WTC11 (cell line): ENCODE results near the gene CDKN2AIP. TPM values are rescaled to one million over a fixed set of nuclear protein-coding genes. Genes with fewer than 3 reads are reported as not detected.

Experiments used
- ATAC-seq: fragments of 200-7000 bp; cut with Tn5 transposase; 2 replicates; pipeline ENCODE4 v1.10.0; 2021; ENCODE audit warnings: mild to moderate bottlenecking, moderate library complexity
- CTCF ChIA-PET: fragments of 300-600 bp; sonication (Branson Sonifier 250); formaldehyde crosslinking; loops from one replicate; lab custom pipeline; 2021; ENCODE audit warnings: antibody characterized with exemption; lab: Charles Lee
- POLR2A ChIA-PET: fragments of 350-600 bp; sonication (Branson Sonifier 250); formaldehyde crosslinking; loops from one replicate; lab custom pipeline; 2021; ENCODE audit warnings: antibody characterized with exemption; lab: Charles Lee
- DNase-seq: peaks from one replicate; pipeline ENCODE4 v3.0.0; 2021; ENCODE audit warnings: low spot score
- H3K27ac Mint-ChIP-seq: 2 replicates; pipeline ENCODE4 v1.8.0; 2021; ENCODE audit warnings: mixed read lengths
- H3K27me3 Mint-ChIP-seq: 2 replicates; pipeline ENCODE4 v1.8.0; 2021; ENCODE audit warnings: low read depth, mild to moderate bottlenecking, moderate library complexity, mixed read lengths
- H3K36me3 Mint-ChIP-seq: 2 replicates; pipeline ENCODE4 v1.8.0; 2021; ENCODE audit warnings: mixed read lengths
- H3K4me1 Mint-ChIP-seq: 2 replicates; pipeline ENCODE4 v1.8.0; 2022; ENCODE audit warnings: mixed read lengths
- H3K4me3 Mint-ChIP-seq: 2 replicates; pipeline ENCODE4 v1.8.0; 2021; ENCODE audit warnings: mild to moderate bottlenecking, moderate library complexity, mixed read lengths
- H3K9me3 Mint-ChIP-seq: 2 replicates; pipeline ENCODE4 v1.8.0; 2021; ENCODE audit warnings: mixed read lengths
- CBFB ChIP-seq: sonication (generic); formaldehyde crosslinking; IDR thresholded peaks from 2 replicates; pipeline ENCODE4 v1.8.1; 2022; ENCODE audit warnings: mild to moderate bottlenecking, low read depth, missing genetic modification reagents
- ETV6 ChIP-seq: sonication (generic); formaldehyde crosslinking; IDR thresholded peaks from 2 replicates; pipeline ENCODE4 v1.8.1; 2022; ENCODE audit warnings: mild to moderate bottlenecking, missing genetic modification reagents
- FOXP1 ChIP-seq: sonication (generic); formaldehyde crosslinking; IDR thresholded peaks from 2 replicates; pipeline ENCODE4 v1.8.0; 2022; ENCODE audit warnings: missing genetic modification reagents, mild to moderate bottlenecking, moderate library complexity, borderline replicate concordance
- GABPB1 ChIP-seq: sonication (generic); formaldehyde crosslinking; IDR thresholded peaks from 2 replicates; pipeline ENCODE4 v1.8.1; 2023; ENCODE audit warnings: mild to moderate bottlenecking, missing genetic modification reagents
- JUN ChIP-seq: sonication (generic); formaldehyde crosslinking; IDR thresholded peaks from 2 replicates; pipeline ENCODE4 v1.8.0; 2023; ENCODE audit warnings: mild to moderate bottlenecking, missing genetic modification reagents
- MYBL2 ChIP-seq: sonication (generic); formaldehyde crosslinking; IDR thresholded peaks from 2 replicates; pipeline ENCODE4 v1.8.1; 2023; ENCODE audit warnings: mild to moderate bottlenecking, moderate library complexity, missing genetic modification reagents
- SMAD4 ChIP-seq: sonication (generic); formaldehyde crosslinking; IDR thresholded peaks from 2 replicates; pipeline ENCODE4 v1.8.0; 2022; ENCODE audit warnings: mild to moderate bottlenecking, missing genetic modification reagents
- TEAD4 ChIP-seq: sonication (generic); formaldehyde crosslinking; IDR thresholded peaks from 2 replicates; pipeline ENCODE4 v1.8.0; 2022; ENCODE audit warnings: mild to moderate bottlenecking, missing genetic modification reagents
- ZNF219 ChIP-seq: sonication (generic); formaldehyde crosslinking; IDR thresholded peaks from 2 replicates; pipeline ENCODE4 v1.8.0; 2023; ENCODE audit warnings: missing genetic modification reagents, mild to moderate bottlenecking, borderline replicate concordance
- ZNF232 ChIP-seq: sonication (generic); formaldehyde crosslinking; IDR thresholded peaks from 2 replicates; pipeline ENCODE4 v1.8.0; 2022; ENCODE audit warnings: mild to moderate bottlenecking, missing genetic modification reagents
- total RNA-seq: library from RNA; stranded (reverse); gene quantifications from 3 replicates; pipeline ENCODE4 v1.2.3, GENCODE V29; 2021
- TF ChIP-seq, protein P1 (sequence below): sonication (generic); formaldehyde crosslinking; IDR thresholded peaks from 2 replicates; pipeline ENCODE4 v1.8.1; 2023; ENCODE audit warnings: mild to moderate bottlenecking, missing genetic modification reagents, moderate library complexity
- TF ChIP-seq, protein P2 (sequence below): sonication (generic); formaldehyde crosslinking; IDR thresholded peaks from 2 replicates; pipeline ENCODE4 v1.8.0; 2022; ENCODE audit warnings: mild to moderate bottlenecking, missing genetic modification reagents
- TF ChIP-seq, protein P3 (sequence below): fragments of 250-450 bp; sonication (Bioruptor Pico); IDR thresholded peaks from 2 replicates; pipeline ENCODE4 v1.9.0; 2021; ENCODE audit warnings: mild to moderate bottlenecking
- TF ChIP-seq, protein P4 (sequence below): sonication (generic); formaldehyde crosslinking; IDR thresholded peaks from 2 replicates; pipeline ENCODE4 v1.8.1; 2023; ENCODE audit warnings: mild to moderate bottlenecking, missing genetic modification reagents, borderline replicate concordance
- TF ChIP-seq, protein P5 (sequence below): sonication (generic); formaldehyde crosslinking; IDR thresholded peaks from 2 replicates; pipeline ENCODE4 v1.8.0; 2023; ENCODE audit warnings: missing genetic modification reagents
- TF ChIP-seq, protein P6 (sequence below): sonication (generic); formaldehyde crosslinking; IDR thresholded peaks from 2 replicates; pipeline ENCODE4 v1.8.1; 2022; ENCODE audit warnings: low read depth, mild to moderate bottlenecking, moderate library complexity, missing genetic modification reagents, borderline replicate concordance

CDKN2AIP gene
- total RNA-seq, 1 experiment from 2014 or later = 13.7 TPM

DNA sequence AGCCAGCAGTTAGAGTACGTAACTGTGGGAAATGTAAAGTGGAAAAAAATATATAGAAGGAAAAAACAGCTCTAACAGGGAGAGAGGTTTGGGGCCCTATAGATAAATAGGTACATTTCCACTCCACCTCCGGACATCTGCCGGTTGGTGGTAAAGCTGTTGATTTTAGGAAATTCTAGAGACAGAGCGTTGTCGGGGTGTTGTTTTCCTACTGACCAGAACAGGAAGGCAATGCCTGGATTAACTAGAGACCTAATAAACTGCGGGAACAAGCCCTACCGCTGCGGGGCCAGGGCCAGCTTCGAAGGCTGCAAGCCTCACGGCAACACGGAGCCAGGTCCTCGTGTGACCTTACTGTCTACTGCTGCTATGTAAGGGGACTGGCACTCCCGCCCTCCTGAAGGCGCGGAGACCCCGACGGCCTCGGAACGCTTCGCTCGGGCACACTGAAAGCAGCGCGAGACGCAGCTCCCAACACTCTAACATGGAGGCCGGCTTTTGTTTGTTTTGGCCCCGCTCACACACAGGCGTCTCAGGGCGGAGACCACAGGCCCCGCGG, 702 bp upstream of the CDKN2AIP start:
- H3K36me3 Mint-ChIP-seq = peaks cover 33% of the 10 kb centered on the region
- ATAC-seq = peak; percentile 54
- no peaks in the 10 kb centered on the region for H3K27me3 Mint-ChIP-seq
- peak overlapping the region; percentile 92 for H3K4me3 Mint-ChIP-seq
- DNase-seq = peak; percentile 68
- POLR2A ChIA-PET = interaction anchor here (0.6 to 2.6 kb wide), 5 partner anchors 10 to 1486 kb away, joined by 3 to 12 read pairs (median 3); partner anchors contain the start of gene ING2
- H3K27ac Mint-ChIP-seq = peak overlapping the region; percentile 96
- H3K4me1 Mint-ChIP-seq = peaks cover 25% of the 10 kb centered on the region
- TF ChIP-seq ZNF232 (CRISPR knock-in tag) (peak; percentile 4; the same call in 1 of the 2 replicates), SMAD4 (0 out of 2 replicates have a peak, but pooled peaks have one; percentile 10), MYBL2 (CRISPR knock-in tag) (0 out of 2 replicates have a peak, but pooled peaks have one; percentile 6), ZNF219 (CRISPR knock-in tag) (no peak), JUN (0 out of 2 replicates have a peak, but pooled peaks have one; percentile 22), FOXP1 (peak; percentile 11; the same call in 1 of the 2 replicates), GABPB1 (CRISPR knock-in tag) (peak; percentile 15; the same call in 1 of the 2 replicates), CBFB (CRISPR knock-in tag) (0 out of 2 replicates have a peak, but pooled peaks have one; percentile 2)
- TF ChIP-seq, protein P1, sequence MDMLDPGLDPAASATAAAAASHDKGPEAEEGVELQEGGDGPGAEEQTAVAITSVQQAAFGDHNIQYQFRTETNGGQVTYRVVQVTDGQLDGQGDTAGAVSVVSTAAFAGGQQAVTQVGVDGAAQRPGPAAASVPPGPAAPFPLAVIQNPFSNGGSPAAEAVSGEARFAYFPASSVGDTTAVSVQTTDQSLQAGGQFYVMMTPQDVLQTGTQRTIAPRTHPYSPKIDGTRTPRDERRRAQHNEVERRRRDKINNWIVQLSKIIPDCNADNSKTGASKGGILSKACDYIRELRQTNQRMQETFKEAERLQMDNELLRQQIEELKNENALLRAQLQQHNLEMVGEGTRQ (CRISPR knock-in tag) = no peak
- TF ChIP-seq, protein P2, sequence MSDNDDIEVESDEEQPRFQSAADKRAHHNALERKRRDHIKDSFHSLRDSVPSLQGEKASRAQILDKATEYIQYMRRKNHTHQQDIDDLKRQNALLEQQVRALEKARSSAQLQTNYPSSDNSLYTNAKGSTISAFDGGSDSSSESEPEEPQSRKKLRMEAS (CRISPR knock-in tag) = peak; percentile 71
- TF ChIP-seq, protein P3, sequence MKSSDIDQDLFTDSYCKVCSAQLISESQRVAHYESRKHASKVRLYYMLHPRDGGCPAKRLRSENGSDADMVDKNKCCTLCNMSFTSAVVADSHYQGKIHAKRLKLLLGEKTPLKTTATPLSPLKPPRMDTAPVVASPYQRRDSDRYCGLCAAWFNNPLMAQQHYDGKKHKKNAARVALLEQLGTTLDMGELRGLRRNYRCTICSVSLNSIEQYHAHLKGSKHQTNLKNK = no peak
- TF ChIP-seq, protein P4, sequence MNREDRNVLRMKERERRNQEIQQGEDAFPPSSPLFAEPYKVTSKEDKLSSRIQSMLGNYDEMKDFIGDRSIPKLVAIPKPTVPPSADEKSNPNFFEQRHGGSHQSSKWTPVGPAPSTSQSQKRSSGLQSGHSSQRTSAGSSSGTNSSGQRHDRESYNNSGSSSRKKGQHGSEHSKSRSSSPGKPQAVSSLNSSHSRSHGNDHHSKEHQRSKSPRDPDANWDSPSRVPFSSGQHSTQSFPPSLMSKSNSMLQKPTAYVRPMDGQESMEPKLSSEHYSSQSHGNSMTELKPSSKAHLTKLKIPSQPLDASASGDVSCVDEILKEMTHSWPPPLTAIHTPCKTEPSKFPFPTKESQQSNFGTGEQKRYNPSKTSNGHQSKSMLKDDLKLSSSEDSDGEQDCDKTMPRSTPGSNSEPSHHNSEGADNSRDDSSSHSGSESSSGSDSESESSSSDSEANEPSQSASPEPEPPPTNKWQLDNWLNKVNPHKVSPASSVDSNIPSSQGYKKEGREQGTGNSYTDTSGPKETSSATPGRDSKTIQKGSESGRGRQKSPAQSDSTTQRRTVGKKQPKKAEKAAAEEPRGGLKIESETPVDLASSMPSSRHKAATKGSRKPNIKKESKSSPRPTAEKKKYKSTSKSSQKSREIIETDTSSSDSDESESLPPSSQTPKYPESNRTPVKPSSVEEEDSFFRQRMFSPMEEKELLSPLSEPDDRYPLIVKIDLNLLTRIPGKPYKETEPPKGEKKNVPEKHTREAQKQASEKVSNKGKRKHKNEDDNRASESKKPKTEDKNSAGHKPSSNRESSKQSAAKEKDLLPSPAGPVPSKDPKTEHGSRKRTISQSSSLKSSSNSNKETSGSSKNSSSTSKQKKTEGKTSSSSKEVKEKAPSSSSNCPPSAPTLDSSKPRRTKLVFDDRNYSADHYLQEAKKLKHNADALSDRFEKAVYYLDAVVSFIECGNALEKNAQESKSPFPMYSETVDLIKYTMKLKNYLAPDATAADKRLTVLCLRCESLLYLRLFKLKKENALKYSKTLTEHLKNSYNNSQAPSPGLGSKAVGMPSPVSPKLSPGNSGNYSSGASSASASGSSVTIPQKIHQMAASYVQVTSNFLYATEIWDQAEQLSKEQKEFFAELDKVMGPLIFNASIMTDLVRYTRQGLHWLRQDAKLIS (CRISPR knock-in tag) = no peak; the same call in 1 of the 2 replicates
- H3K9me3 Mint-ChIP-seq = no peaks in the 10 kb centered on the region
- CTCF ChIA-PET = interaction anchor here (0.7 to 2.5 kb wide), 4 partner anchors 13 to 519 kb away, joined by 3 to 16 read pairs (median 6); no protein-coding TSS in a partner anchor

DNA sequence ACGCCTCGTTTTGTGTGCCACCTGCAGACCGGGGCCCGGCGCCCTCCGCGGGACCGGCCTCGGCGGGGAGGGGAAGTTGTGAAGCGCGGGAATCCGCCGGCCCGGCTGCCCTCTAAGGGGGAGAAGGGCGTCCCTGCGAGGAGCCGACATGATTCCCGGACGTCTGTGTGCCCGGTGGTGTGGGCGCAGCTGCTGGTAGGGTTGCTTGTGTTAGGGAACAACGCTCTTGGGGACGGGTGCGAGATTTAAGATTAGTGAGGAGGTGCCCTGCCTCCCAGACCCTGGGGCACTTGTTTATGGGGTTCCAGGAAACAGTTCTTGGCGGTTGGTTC, 627 bp downstream of the CDKN2AIP start:
- TF ChIP-seq ZNF219 (CRISPR knock-in tag) (no peak), TEAD4 (peak; percentile 7; the same call in 1 of the 2 replicates), ETV6 (CRISPR knock-in tag) (0 out of 2 replicates have a peak, but pooled peaks have one; percentile 22)
- TF ChIP-seq, protein P5, sequence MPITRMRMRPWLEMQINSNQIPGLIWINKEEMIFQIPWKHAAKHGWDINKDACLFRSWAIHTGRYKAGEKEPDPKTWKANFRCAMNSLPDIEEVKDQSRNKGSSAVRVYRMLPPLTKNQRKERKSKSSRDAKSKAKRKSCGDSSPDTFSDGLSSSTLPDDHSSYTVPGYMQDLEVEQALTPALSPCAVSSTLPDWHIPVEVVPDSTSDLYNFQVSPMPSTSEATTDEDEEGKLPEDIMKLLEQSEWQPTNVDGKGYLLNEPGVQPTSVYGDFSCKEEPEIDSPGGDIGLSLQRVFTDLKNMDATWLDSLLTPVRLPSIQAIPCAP (CRISPR knock-in tag) = 0 out of 2 replicates have a peak, but pooled peaks have one; percentile 7
- TF ChIP-seq, protein P6, sequence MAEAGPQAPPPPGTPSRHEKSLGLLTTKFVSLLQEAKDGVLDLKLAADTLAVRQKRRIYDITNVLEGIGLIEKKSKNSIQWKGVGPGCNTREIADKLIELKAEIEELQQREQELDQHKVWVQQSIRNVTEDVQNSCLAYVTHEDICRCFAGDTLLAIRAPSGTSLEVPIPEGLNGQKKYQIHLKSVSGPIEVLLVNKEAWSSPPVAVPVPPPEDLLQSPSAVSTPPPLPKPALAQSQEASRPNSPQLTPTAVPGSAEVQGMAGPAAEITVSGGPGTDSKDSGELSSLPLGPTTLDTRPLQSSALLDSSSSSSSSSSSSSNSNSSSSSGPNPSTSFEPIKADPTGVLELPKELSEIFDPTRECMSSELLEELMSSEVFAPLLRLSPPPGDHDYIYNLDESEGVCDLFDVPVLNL (CRISPR knock-in tag) = 0 out of 2 replicates have a peak, but pooled peaks have one; percentile 3
- TF ChIP-seq, protein P2 (CRISPR knock-in tag) = peak; percentile 61; the same call in 1 of the 2 replicates
- TF ChIP-seq, protein P1 (CRISPR knock-in tag) = no peak
- H3K27me3 Mint-ChIP-seq = no peaks in the 10 kb centered on the region
- DNase-seq = peak; percentile 55
- CTCF ChIA-PET = interaction anchor here (1.5 to 2.5 kb wide), 2 partner anchors 14 to 155 kb away, joined by 4 to 8 read pairs; no protein-coding TSS in a partner anchor
- POLR2A ChIA-PET = interaction anchor here (0.5 to 2.6 kb wide), 3 partner anchors 8 to 328 kb away, joined by 5 to 12 read pairs (median 5); partner anchors contain the start of gene ING2
- peak; percentile 2 for ATAC-seq
- peak overlapping the region; percentile 92 for H3K4me3 Mint-ChIP-seq
- peaks cover 25% of the 10 kb centered on the region for H3K4me1 Mint-ChIP-seq
- peak overlapping the region; percentile 95 for H3K27ac Mint-ChIP-seq
- H3K36me3 Mint-ChIP-seq = peaks cover 40% of the 10 kb centered on the region
- no peaks in the 10 kb centered on the region for H3K9me3 Mint-ChIP-seq
